ENCODE results near the gene ENOX1. TPM values are rescaled to one million over a fixed set of nuclear protein-coding genes. Genes with fewer than 3 reads are reported as not detected.

Gene ENOX1
- total and polyA plus RNA-seq, 2 donors = 4.0 to 5.7 TPM

DNA sequence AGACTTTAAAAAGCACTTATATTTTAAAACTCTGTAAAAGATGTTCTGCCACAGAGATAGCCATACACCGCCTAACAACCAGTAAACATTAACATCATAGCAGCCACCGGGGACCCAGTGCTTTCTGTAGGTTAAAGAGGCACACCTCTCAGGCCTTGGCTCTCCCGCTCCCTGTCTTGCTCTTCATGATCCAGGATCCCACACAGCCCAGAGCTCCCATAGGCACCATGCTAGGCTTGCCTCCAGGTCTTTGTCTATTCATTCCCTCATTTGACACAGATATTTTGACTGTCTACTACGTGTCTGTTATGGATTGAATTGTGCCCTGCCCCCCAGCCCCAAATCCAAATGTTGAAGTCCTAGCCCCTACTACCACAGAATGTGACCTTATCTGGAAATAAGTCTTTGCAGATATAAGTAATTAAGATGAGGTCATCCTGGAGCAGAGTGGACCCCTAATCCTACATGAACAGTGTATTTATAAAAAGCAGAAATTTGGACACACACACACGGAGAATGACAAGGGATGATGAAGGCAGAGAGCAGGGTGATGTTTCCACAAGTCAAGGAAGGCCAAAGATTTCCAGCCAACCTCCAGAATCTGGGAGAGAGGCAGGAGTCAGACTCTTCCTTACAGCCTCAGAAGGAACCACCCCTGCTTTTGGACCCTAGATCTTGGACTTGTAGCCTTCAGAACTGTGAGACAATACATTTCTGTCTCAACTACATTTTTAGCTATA is 490.8 kb downstream of the ENOX1 start:
- H3K36me3 ChIP-seq (ENCODE audit: control insufficient read depth in 2 of 2, insufficient read depth in 2 of 2, low read length in 1 of 2) = no peaks in the 10 kb centered on the region
- H3K27ac ChIP-seq (ENCODE audit: low read depth in 1 of 2, low read length in 1 of 2) = no peak overlapping the region
- H3K4me1 ChIP-seq (ENCODE audit: control insufficient read depth in 2 of 2, insufficient read depth in 2 of 2, low read length in 2 of 2) = peaks cover 0 to 6% of the 10 kb centered on the region in 2 donors
- H3K4me3 ChIP-seq (ENCODE audit: low read length in 2 of 2) = no peak overlapping the region
- DNase-seq (ENCODE audit: low read depth in 6 of 9, low spot score in 9 of 9) = no peak
- no peaks in the 10 kb centered on the region for H3K27me3 ChIP-seq (ENCODE audit: control insufficient read depth in 2 of 2, insufficient read depth in 1 of 2, low read length in 1 of 2)
- H3K9me3 ChIP-seq (ENCODE audit: control insufficient read depth in 2 of 2, insufficient read depth in 1 of 2, low read length in 1 of 2) = no peaks in the 10 kb centered on the region
- 86% methylated on average over 5 of the region's 5 CpGs for WGBS

- no peak overlapping the region for H3K4me3 ChIP-seq (ENCODE audit: low read length in 2 of 2)
- DNase-seq (ENCODE audit: low read depth in 6 of 9, low spot score in 9 of 9) = no peak
- H3K4me1 ChIP-seq (ENCODE audit: control insufficient read depth in 2 of 2, insufficient read depth in 2 of 2, low read length in 2 of 2) = peaks cover 0 to 6% of the 10 kb centered on the region in 2 donors
- H3K27ac ChIP-seq (ENCODE audit: low read depth in 1 of 2, low read length in 1 of 2) = no peak overlapping the region
- H3K36me3 ChIP-seq (ENCODE audit: control insufficient read depth in 2 of 2, insufficient read depth in 2 of 2, low read length in 1 of 2) = no peaks in the 10 kb centered on the region
- WGBS = 73% methylated on average over 2 of the region's 2 CpGs
- no peaks in the 10 kb centered on the region for H3K9me3 ChIP-seq (ENCODE audit: control insufficient read depth in 2 of 2, insufficient read depth in 1 of 2, low read length in 1 of 2)
- no peaks in the 10 kb centered on the region for H3K27me3 ChIP-seq (ENCODE audit: control insufficient read depth in 2 of 2, insufficient read depth in 1 of 2, low read length in 1 of 2)
Measured at GRCh38 chr13:43295321-43295720, 491.5 kb downstream of the ENOX1 start.

- Histone ChIP-seq H3K4me3 (ENCODE audit: low read length in 2 of 2) (no peak overlapping the region), H3K4me1 (ENCODE audit: control insufficient read depth in 2 of 2, insufficient read depth in 2 of 2, low read length in 2 of 2) (peaks cover 0 to 3% of the 10 kb centered on the region in 2 donors), H3K36me3 (ENCODE audit: control insufficient read depth in 2 of 2, insufficient read depth in 2 of 2, low read length in 1 of 2) (no peaks in the 10 kb centered on the region), H3K27ac (ENCODE audit: low read depth in 1 of 2, low read length in 1 of 2) (no peak overlapping the region), H3K27me3 (ENCODE audit: control insufficient read depth in 2 of 2, insufficient read depth in 1 of 2, low read length in 1 of 2) (no peaks in the 10 kb centered on the region), H3K9me3 (ENCODE audit: control insufficient read depth in 2 of 2, insufficient read depth in 1 of 2, low read length in 1 of 2) (no peaks in the 10 kb centered on the region)
- DNase-seq (ENCODE audit: low read depth in 6 of 9, low spot score in 9 of 9) = no peak
- 97% methylated on average over 4 of the region's 4 CpGs for WGBS
Measured at GRCh38 chr13:43294412-43294811, 492.4 kb downstream of the ENOX1 start.

- H3K36me3 ChIP-seq (ENCODE audit: control insufficient read depth in 2 of 2, insufficient read depth in 2 of 2, low read length in 1 of 2) = no peaks in the 10 kb centered on the region
- no peaks in the 10 kb centered on the region for H3K9me3 ChIP-seq (ENCODE audit: control insufficient read depth in 2 of 2, insufficient read depth in 1 of 2, low read length in 1 of 2)
- no peaks in the 10 kb centered on the region for H3K4me1 ChIP-seq (ENCODE audit: control insufficient read depth in 2 of 2, insufficient read depth in 2 of 2, low read length in 2 of 2)
- DNase-seq (ENCODE audit: low read depth in 6 of 9, low spot score in 9 of 9) = no peak
- H3K27ac ChIP-seq (ENCODE audit: low read depth in 1 of 2, low read length in 1 of 2) = no peak overlapping the region
- 98% methylated on average over 3 of the region's 3 CpGs for WGBS
- H3K4me3 ChIP-seq (ENCODE audit: low read length in 2 of 2) = no peak overlapping the region
- H3K27me3 ChIP-seq (ENCODE audit: control insufficient read depth in 2 of 2, insufficient read depth in 1 of 2, low read length in 1 of 2) = no peaks in the 10 kb centered on the region
Measured at GRCh38 chr13:43293986-43294385, 492.8 kb downstream of the ENOX1 start.

DNA sequence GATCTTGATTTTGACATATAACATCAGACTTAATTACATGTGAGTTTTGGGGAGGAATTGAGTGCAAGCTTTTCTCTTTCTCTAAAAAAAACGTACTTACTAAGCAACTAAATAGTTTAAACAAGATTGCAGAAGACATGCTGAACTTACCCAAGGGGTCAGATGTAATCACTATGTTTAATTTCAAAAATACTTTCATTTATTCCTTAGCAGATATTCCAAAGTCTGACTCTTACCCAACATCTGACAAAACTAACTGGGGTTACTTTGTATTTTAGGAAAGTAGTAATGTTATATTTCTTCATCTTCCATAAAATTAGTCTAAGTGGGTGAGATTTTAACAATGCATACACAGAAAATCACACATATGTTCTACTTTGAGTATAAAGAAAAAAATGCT is 493.2 kb downstream of the ENOX1 start:
- no peaks in the 10 kb centered on the region for H3K36me3 ChIP-seq (ENCODE audit: control insufficient read depth in 2 of 2, insufficient read depth in 2 of 2, low read length in 1 of 2)
- 98% methylated on average over 1 of the region's 1 CpG for WGBS
- no peak for DNase-seq (ENCODE audit: low read depth in 6 of 9, low spot score in 9 of 9)
- H3K4me3 ChIP-seq (ENCODE audit: low read length in 2 of 2) = no peak overlapping the region
- H3K27me3 ChIP-seq (ENCODE audit: control insufficient read depth in 2 of 2, insufficient read depth in 1 of 2, low read length in 1 of 2) = no peaks in the 10 kb centered on the region
- no peaks in the 10 kb centered on the region for H3K4me1 ChIP-seq (ENCODE audit: control insufficient read depth in 2 of 2, insufficient read depth in 2 of 2, low read length in 2 of 2)
- no peak overlapping the region for H3K27ac ChIP-seq (ENCODE audit: low read depth in 1 of 2, low read length in 1 of 2)
- no peaks in the 10 kb centered on the region for H3K9me3 ChIP-seq (ENCODE audit: control insufficient read depth in 2 of 2, insufficient read depth in 1 of 2, low read length in 1 of 2)

- Histone ChIP-seq H3K27me3 (ENCODE audit: control insufficient read depth in 2 of 2, insufficient read depth in 1 of 2, low read length in 1 of 2) (no peaks in the 10 kb centered on the region), H3K4me3 (ENCODE audit: low read length in 2 of 2) (no peak overlapping the region), H3K27ac (ENCODE audit: low read depth in 1 of 2, low read length in 1 of 2) (no peak overlapping the region), H3K36me3 (ENCODE audit: control insufficient read depth in 2 of 2, insufficient read depth in 2 of 2, low read length in 1 of 2) (no peaks in the 10 kb centered on the region), H3K4me1 (ENCODE audit: control insufficient read depth in 2 of 2, insufficient read depth in 2 of 2, low read length in 2 of 2) (no peaks in the 10 kb centered on the region), H3K9me3 (ENCODE audit: control insufficient read depth in 2 of 2, insufficient read depth in 1 of 2, low read length in 1 of 2) (no peaks in the 10 kb centered on the region)
- DNase-seq (ENCODE audit: low read depth in 6 of 9, low spot score in 9 of 9) = no peak
- 97% methylated on average over 2 of the region's 2 CpGs for WGBS
Measured at GRCh38 chr13:43293008-43293407, 493.8 kb downstream of the ENOX1 start.

DNA sequence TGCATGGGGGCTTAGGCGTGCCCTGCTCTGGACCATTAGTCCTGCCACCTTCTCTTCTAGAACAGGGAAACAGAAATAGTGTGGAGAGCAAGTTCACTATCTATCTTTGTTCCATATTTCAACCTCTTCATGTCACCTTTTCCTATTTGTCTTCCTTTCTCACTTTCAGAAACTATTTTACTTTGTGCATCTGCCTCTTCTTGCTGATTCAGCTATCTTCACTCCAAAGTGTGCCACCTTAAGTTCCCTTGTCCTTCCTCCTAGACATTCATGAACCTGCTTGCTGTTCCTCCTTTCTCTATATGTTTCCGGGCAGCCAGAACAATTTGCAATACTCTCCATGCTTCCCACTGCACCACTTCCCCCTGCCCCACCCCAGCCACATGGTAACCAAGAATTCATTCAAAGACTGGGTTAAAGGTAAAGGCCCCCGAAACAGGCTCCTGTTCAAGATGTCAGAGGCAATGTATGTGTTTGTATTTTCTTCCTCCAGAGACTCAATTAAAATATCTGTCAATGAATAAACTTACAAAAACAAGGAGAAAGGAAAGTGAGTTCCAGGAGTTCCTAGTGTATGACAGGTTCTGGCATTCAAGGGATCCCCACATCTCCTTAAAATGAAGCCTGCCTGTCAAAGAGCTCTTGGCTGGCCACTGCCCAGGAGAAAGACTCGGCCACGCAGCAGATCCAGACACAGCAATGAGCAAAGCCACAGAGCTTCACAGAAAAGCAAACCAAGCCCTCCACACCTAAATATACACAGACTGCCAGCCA is 495.3 kb downstream of the ENOX1 start:
- H3K36me3 ChIP-seq (ENCODE audit: control insufficient read depth in 2 of 2, insufficient read depth in 2 of 2, low read length in 1 of 2) = no peaks in the 10 kb centered on the region
- no peaks in the 10 kb centered on the region for H3K4me1 ChIP-seq (ENCODE audit: control insufficient read depth in 2 of 2, insufficient read depth in 2 of 2, low read length in 2 of 2)
- no peaks in the 10 kb centered on the region for H3K9me3 ChIP-seq (ENCODE audit: control insufficient read depth in 2 of 2, insufficient read depth in 1 of 2, low read length in 1 of 2)
- no peaks in the 10 kb centered on the region for H3K27me3 ChIP-seq (ENCODE audit: control insufficient read depth in 2 of 2, insufficient read depth in 1 of 2, low read length in 1 of 2)
- no peak overlapping the region for H3K27ac ChIP-seq (ENCODE audit: low read depth in 1 of 2, low read length in 1 of 2)
- H3K4me3 ChIP-seq (ENCODE audit: low read length in 2 of 2) = no peak overlapping the region
- 94% methylated on average over 5 of the region's 5 CpGs for WGBS
- DNase-seq (ENCODE audit: low read depth in 6 of 9, low spot score in 9 of 9) = no peak

DNA sequence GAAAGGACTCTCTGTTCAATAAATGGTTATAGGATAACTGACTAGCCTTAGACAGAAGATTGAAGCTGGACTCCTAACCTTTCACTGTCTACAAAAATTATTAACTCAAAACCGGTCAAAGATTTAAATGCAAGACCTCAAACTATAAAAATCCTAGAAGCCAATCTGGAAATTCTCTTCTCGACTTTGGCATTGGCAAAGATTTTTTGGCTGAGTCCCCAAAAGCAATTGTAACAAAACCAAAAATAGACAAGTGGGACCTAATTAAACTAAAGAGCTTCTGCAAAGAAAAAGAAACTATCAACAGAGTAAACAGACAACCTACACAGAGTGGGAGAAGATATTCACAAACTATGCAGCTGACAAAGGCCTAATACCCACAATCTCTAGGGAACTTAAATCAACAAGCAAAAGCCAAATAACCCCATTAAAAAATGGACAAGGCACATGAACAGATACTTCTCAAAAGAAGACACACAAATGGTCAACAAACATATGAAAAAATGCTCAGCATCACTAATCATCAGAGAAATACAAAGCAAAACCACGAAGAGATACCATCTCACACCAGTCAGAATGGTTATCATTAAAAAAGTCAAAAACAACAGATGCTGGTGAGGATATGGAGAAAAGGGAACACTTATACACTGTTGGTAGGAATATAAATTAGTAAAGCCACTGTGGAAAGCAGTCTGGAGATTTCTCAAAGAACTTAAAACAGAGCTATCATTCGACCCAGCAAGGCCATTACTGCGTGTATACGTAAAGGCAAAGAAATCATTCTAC is 497.1 kb downstream of the ENOX1 start:
- Histone ChIP-seq H3K9me3 (ENCODE audit: control insufficient read depth in 2 of 2, insufficient read depth in 1 of 2, low read length in 1 of 2) (no peaks in the 10 kb centered on the region), H3K27ac (ENCODE audit: low read depth in 1 of 2, low read length in 1 of 2) (no peak overlapping the region), H3K27me3 (ENCODE audit: control insufficient read depth in 2 of 2, insufficient read depth in 1 of 2, low read length in 1 of 2) (no peaks in the 10 kb centered on the region), H3K36me3 (ENCODE audit: control insufficient read depth in 2 of 2, insufficient read depth in 2 of 2, low read length in 1 of 2) (no peaks in the 10 kb centered on the region), H3K4me3 (ENCODE audit: low read length in 2 of 2) (no peak overlapping the region), H3K4me1 (ENCODE audit: control insufficient read depth in 2 of 2, insufficient read depth in 2 of 2, low read length in 2 of 2) (no peaks in the 10 kb centered on the region)
- no peak for DNase-seq (ENCODE audit: low read depth in 6 of 9, low spot score in 9 of 9)
- 89% methylated on average over 6 of the region's 6 CpGs for WGBS

DNA sequence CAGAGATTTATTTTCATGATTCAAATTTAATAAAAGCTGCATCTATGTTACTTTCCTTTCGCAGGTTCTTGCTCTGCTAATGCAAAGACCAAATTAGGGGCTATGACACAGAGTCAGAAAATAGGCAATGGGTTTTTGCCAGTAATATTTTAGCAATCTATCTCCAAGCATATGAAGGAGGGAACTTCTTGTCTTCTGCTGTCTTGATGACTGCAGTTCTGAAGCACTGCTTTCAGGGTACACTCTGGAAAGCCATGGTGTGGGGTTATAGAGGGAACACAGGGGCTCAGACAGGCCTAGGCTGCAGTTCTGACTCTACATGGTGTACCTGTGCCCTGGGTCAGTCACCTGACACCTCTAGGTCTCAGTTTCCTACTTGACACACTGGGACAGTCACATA is 500.0 kb downstream of the ENOX1 start:
- Histone ChIP-seq H3K9me3 (ENCODE audit: control insufficient read depth in 2 of 2, insufficient read depth in 1 of 2, low read length in 1 of 2) (no peaks in the 10 kb centered on the region), H3K4me3 (ENCODE audit: low read length in 2 of 2) (no peak overlapping the region), H3K27ac (ENCODE audit: low read depth in 1 of 2, low read length in 1 of 2) (no peak overlapping the region), H3K4me1 (ENCODE audit: control insufficient read depth in 2 of 2, insufficient read depth in 2 of 2, low read length in 2 of 2) (no peaks in the 10 kb centered on the region), H3K36me3 (ENCODE audit: control insufficient read depth in 2 of 2, insufficient read depth in 2 of 2, low read length in 1 of 2) (no peaks in the 10 kb centered on the region), H3K27me3 (ENCODE audit: control insufficient read depth in 2 of 2, insufficient read depth in 1 of 2, low read length in 1 of 2) (no peaks in the 10 kb centered on the region)
- no peak for DNase-seq (ENCODE audit: low read depth in 6 of 9, low spot score in 9 of 9)
- WGBS = 100% methylated on average over 1 of the region's 1 CpG
